Activated CD4-positive, alpha-beta T cell treated with anti-CD3 and anti-CD28 coated beads, Interleukin-2, amount 50 U/mL, for 1 hour (primary cell): Measurements from ENCODE around the gene AAGAB.
"Not testable (repeated sequence)": the region's sequence is repeated elsewhere in the genome, so short reads cannot be mapped to it uniquely, and the experiment has no call there.

Source experiments
- DNase-seq: peaks from one replicate; pipeline ENCODE4 v3.0.0-alpha.2; 2020

Gene AAGAB, protein sequence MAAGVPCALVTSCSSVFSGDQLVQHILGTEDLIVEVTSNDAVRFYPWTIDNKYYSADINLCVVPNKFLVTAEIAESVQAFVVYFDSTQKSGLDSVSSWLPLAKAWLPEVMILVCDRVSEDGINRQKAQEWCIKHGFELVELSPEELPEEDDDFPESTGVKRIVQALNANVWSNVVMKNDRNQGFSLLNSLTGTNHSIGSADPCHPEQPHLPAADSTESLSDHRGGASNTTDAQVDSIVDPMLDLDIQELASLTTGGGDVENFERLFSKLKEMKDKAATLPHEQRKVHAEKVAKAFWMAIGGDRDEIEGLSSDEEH

DNA sequence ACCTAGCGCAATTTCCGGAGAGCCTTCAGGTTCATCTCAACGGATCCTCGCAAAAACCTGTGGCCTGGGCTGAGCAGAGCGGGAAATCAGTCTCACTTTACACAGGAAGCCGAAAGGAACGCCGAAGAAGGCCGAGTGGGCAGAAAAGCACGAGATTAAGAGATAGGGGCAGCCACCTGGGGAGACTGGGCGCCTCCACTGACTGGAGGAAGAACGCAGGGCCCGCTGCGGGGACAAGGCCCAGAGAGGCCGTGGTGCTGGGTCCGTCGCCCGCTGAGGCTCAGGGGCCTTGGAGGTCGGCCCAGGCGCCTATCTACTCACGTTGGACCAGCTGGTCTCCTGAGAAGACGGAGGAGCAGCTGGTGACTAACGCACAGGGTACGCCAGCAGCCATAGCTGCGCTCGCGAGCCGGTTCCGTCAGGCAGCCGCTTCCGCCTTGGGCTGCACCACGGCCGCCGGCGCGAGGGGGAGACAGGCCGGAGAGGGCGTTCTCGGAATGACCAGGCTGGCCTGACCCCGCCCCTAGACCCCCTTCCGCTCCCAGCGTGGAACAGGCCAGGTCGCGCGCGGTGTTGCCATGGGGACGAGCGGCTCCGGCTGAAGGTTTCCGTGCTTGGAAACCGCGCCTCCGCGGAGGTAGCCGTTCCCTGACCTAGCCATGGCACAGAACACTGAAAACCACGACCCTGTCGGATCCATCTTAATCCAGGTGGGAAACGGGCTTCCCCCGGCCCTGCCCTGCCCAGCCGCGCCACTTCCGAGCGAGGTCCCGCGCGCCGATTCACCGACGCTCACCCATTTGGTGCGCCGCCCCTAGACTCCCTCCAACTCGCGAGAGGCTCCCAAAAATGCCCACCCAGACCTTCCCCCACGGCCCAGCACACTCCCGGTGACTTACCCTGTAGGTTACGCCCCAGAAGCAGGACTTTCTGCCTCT is at the start of gene AAGAB, which contains the start of gene IQCH:
Gene AAGAB, minus strand, starts transcription at position 424 of the 938 bp plus-strand sequence. Its CDS starts 30 bp downstream, at position 394.
Gene IQCH, plus strand, starts transcription at position 549 of the 938 bp plus-strand sequence. Its CDS starts 111 bp downstream, at position 660.
- DNase-seq = peak; percentile 95

DNA sequence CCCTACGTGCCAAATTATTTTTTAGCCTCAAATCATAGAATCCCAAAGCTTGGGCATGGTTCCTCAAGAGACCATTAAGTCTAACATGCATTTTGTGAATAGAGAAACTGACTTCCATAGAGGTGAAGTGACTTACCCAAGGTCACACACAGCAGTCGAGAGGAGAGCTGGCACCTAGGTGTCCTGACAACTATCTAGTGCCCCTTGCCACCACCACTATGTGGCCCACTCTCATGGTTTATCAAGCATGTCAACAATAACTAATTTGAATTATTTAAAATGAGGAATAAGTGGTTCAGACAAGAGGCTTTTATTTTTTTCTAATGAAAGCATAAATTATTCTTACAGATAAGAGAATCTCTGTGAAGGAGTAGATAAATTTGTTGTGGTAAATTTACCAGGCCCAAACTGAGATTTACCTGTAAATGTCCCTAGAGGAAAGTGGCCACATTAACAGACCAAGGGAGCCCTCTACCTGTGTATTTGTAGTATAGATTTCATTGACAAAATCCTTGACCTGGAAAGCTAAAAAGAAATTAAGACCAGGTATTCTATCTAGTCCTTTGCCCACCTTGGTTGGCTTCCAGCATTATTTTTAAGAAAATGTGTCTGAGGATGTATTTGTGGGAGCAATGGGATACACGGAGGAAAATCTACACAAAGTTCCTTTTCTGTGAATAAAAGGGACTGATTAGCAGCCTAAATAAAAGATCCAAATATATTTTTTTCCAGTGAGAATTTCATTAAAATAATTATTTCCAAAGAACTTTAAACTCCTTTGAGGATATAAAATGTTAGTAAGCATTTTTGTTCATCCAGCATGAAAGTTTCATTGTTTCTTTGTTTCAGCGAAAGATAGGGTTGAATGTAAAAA is 49.3 kb upstream of the AAGAB start:
- DNase-seq = peak; percentile 1

DNA sequence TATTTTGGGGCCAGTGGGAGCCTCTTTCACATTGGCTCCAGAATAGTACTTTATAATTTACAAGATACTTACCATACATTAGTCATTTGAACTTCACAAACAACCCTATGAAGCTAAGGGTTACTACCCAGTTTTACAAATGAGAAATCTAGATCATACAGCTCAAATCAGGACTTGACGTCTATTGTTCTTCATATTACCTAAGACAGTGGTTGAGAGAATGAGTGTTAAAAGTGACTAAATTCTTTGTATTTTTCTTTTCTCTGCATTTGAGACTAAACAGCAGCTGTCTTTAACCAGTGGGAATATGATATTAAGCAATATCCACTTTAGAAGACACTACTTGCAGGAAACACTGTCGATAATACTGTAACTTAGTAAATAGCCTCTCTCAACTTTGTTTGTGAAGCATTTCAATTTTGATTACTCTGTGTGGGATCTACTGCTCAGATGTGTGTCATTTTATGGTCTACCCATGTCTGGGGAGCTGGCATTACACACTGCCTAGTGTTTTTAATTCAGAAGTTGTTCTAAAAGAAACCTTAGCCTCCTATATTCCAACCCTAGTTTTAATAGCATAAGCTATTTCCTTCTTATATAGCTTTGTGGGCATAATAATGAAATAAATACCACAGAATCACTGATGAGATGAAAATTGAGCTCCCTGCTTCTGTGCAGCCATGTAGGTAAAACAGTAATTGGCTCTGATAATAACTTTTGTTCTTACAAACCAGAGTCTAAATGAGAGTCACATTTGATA is 46.0 kb upstream of the AAGAB start:
- DNase-seq = no peak

DNA sequence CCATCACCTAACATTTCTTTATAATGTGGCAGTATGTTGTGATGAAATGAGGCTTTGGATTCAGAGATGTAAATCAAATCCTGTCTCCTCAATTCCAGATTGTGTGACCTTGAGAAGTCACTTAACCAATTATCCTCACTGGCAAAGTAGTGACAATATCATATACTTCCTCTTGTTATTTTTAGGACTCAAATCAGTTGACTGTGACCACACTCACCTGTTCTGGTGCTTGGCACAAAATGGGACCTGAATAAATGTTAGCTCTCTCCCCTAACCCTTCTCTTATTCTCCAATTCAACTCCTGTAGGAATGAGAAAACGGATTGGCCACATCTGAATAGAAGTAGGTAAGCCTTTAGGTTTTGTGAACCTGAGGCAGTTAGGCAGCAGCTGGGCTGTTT is 42.2 kb upstream of the AAGAB start:
- no peak for DNase-seq

DNA sequence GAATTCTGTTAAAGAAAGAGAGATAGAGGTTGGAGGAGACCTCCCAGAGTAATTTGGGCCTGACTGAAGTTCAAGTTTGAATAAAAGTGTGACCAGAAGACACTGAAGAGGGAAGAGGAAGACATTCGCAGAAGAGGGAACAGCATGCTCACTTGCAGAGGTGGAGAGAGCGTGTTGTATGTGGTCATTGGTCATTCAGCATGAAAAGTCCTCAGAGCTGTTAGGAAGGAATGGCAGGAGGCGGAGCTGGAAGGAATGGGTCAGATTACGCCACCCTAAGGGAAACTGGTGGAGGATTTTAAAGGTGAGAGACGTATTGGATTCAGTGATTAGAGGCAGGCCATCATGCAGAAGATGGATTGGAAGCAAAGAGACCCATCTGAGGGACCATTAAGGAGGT is 41.7 kb upstream of the AAGAB start:
- no peak for DNase-seq

DNA sequence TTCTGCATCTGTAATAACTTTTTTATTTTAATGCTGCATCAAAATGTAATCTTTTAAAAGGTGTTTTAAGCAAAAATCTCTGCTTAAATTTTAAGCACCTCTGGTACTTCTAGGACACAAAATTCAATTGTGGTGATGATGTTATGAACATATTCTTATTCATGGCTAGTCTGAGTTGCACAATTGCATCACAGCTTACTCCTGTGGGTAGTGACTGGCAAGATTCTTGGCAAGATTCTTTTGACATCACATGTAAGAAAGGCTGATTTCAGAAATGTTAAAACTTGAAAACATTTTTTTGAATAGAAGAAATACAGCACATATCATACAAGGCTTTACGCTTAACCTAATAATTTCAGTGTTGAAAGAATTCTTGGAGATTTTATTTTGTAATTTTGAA is 35.9 kb upstream of the AAGAB start:
- DNase-seq = no peak

DNA sequence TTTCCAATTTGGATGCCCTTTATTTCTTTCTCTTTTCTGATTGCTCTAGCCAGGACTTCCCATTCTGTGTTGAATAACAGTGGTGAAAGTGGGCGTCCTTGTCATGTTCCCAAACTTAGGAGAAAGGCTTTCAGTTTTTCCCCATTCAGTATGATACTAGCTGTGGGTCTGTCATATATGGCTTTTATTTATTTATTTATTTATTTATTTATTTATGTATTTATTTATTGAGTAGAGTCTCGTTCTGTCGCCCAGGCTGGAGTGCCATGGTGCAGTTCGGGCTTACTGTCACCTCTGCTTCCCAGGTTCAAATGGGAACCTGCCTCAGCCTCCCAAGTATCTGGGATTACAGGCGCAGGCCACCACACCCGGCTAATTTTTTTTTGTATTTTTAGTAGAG is 31.9 kb upstream of the AAGAB start:
- DNase-seq = not testable (repeated sequence)

DNA sequence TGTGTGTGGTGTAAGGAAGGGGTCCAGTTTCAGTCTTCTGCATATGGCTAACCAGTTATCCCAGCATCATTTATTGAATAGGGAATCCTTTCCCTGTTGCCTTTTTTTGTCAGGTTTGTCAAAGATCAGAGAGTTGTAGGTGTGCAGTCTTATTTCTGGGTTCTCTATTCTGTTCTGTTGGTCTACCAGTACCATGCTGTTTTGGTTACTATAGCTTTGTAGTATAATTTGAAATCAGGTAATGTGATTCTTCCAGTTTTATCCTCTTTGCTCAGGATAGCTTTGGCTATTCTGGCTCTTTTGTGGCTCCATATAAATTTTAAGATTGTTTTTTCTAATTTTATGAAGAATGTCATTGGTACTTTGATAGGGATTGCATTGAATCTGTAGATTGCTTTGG is 31.2 kb upstream of the AAGAB start:
- not testable (repeated sequence) for DNase-seq

DNA sequence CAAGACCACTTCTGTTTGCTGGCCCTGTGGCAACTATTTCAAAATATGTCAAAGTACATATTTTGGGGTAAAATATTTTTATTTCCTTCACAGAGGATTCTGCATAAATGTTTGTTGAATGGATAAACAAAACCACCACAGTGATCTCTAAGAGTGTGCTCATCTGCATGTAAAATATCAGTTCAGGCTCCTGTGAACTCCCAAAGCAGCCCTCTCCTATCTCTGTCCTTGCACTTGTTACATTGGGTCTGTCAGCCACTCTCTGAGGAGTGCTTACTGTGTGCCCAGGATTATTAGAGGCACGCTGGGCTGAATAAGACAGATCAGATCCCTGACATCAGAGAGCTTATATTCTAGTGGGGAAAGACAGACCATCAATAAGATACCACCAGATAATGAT is 27.3 kb upstream of the AAGAB start:
- no peak for DNase-seq

DNA sequence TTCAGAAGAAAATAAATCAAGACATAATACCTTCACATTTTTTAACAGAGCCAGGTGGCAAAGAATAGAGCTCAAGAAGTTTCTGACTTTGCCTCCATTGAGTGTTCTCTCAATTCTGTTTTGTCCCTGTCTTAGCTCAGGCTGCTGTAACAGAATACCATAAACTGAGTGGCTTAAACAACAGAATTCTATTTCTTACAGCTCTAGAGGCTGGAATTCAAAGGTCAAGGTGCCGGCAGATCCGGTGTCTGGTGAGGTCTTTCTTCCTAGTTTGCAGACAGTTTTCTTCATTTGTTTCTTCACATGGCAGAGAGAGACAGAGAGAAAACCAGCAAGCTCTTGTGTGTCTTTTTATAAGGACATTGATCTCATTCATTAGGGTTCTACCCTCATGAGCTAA is 25.8 kb upstream of the AAGAB start:
- DNase-seq = no peak

DNA sequence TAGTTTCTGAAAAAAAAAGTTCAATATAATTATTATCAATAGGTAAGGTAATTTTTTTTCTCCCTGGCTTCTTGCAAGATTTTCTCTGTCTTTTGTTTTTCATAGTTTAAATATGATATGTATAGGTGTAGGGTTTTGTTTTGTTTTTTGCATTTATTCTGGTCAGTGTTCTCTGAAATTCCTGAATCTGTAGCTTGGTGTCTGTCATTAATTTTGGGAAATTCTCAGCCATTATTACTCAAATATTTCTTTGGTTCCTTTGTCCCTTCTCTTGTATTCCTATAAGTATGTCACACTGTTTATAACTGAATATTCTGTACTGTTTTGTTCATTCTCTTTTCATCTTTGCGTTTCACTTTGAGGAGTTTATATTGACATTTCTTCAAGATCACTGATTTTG is 22.2 kb upstream of the AAGAB start:
- no peak for DNase-seq

DNA sequence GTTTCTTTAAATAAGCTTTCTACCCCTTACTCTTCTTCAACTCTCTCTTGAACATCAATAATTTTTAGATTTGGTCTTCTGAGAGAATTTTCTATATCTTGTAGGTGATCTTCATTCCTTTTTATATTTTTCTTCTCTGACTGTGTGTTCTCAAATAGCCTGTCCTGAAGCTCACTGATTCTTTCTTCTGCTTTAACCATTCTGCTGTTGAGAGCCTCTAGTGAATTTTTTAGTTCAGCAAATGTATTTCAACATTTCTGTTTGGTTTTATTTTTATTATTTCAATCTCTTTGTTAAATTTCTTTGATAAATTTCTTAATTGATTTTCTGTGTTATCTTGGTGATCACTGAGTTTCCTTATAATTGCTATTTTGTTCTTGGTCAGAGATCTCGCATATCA is 19.8 kb upstream of the AAGAB start:
- DNase-seq = no peak

DNA sequence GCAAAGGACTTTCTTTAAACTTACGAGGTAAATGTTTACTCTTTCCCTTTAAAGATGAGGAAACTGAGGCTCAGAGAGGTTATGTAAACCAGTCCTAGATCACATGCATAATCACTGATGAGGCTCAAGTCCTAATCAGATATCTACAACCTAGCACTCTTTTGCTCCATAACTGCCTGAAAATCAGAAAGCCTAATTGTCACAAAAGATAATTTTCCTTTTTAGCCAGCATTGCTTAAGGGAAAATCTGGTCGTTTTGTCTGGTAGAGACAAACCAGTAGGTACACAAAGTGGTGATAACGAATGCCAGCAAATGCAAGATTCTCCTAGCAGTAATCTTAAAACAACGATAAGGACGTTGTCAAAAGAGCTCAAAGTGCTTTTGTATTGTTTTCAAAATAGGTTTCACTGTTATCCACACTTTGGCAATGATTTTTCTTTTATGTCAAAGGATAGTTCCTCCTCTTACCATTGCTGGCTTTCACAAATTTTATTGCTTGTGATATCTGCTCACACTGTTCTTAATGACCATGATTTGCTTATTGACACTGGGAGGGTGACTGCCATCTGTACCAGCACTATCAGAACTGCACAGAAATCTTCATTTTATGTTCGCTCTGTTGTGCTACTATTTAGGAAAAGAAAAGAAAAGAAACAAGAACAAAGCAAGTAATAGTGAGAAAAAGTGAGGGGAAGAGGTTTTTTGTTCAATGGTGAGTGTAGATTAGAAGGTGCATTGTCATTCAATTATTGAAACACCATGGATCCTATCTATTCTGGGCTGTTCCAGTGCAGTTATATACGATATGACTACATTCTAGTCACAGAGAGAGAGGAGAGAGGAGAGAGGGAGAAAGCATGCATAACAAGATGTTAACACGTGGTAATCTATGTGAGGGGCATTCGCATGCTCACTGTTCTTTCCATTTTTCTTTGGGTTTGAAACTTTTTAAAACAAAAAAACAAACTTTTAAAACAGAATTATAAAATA is 13.8 kb upstream of the AAGAB start:
- DNase-seq = no peak

DNA sequence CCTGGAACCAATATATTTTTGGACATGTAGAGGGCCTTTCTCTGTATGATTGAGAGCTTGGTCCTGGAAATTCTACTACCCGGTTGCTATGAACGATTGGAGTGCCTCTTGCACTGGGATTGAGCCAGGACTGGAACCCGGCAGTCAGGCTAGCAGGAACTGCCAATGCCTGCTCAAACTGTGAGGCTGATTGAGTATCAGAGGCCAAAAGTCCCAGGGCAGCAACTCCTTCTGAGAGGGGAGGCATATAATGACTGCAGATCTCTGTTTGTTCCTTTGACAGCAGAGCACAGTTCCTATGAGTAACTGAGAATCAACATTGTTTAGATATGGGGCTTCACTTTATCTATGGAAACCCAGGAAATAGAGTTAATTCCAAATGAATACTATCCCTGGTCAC is 13.0 kb upstream of the AAGAB start:
- DNase-seq = no peak

DNA sequence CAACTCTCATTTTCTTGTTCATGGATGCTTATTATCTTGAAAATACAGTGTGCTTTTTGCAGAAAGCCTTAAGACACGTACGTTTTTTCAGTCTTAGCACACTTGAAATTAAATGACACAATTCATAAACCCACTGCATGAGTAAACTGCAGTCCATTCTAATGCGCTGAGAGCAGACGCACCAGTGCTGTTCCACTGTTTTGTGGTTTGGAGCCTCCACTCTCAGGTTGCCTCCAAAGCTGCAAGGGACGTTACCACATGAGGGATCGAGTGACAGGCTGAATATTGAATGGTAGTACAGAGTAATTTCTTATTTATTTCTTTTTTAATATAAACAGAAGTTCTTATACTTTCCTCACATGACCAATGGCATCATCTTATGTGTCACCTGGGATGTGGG is 12.4 kb upstream of the AAGAB start:
- no peak for DNase-seq

DNA sequence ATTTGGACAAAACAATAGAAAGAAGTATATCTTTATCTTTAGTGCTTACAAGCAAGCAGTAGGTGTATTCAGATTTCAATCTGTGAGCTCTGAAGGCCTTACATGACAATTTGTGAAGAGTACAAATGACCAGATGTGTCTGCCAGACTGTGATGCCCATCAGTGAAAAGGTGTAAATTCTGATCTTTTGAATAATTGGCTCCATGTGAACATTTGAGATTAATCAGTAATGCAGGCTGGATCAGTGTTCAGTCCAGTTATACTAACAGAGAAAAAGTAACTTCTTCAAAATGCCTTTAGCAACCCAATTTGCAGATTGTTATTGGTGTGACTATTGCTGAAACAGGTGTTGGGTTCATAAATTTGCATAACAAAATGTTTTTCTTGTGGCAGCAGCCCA is 5.3 kb upstream of the AAGAB start:
- DNase-seq = no peak

DNA sequence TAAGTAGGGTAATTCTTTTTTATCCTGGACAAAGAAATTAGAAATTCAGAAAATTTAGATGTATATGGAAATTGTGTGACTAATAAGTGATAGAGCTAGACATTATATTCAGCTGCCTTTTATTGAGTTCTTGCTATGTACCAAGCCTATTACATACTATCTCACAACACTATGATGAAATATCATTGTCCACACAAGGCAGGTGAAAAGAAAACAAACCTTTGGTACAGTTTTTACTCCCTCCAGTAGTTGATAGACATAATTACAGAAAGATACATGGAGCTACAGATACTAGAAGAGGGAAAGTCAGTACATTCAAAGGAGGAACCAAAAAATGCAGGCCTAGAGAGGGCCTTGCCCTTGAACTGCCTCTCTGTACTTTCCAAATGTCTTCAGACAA is 4.9 kb upstream of the AAGAB start:
- DNase-seq = no peak

DNA sequence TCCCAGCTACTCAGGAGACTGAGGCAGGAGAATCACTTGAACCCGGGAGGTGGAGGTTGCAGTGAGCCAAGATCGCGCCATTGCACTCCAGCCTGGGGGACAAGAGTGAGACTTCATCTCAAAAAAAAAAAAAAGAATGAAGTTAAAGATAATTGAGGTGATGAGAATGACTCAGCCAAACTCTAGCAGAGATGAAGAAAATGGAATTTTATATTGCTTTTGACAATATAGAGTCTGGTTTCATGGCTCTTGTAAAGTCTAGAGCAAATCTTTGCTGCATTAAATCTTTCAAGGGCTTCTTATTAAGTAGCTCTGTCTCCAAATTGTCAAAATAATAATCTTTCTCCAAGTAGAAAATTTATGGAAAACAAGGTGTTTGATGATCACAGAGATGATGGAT is 4.0 kb upstream of the AAGAB start:
- not testable (repeated sequence) for DNase-seq

DNA sequence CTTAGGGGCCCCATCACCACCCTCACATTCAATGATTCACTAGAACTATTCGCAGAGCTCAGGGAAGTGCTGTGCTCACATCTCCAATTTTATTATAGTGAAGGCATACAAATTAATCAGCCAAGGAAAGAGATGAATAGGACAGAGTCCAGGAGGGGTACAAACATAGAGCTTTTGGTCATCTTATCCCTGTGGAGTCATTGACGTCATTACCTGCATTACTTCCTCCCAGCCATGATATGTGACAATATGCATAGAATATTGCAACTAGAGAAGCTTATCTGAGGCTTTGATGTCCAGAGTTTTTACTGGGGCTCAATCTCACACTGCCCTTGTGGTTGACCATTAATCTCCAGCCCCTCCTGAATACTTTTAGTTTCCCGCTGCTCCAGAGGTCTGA is 1.6 kb upstream of the AAGAB start:
- DNase-seq = no peak

DNA sequence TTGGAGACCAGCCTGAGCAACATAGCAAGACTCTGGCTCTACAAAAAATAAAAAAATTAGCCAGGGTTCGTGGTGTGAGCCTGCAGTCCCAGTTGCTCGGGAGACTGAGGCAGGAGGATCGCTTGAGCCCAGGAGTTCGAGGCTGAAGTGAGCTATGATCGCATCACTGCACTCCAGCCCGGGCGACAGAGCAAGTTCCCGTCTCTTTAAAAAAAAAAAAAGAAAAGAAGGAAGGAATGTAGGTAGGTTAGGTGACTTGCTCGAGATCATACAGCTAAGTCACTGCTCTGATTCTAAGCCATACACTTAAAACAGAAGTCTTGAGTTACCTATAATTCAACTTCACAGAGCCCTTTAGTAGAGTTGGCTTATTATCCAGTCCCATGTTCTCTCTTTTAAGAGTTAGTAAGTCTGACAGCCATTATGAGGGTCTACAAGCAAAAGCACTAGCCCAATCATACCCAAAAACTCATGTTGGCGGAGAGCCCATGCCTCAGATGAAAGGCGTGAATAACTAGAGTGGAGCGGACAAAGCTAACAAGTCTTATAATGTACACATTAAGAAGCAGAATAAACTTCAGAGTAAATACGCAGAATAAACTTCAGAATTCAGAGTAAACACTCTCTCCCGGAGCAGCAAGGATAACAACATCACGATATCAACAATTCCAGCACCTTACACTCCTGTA is 768 bp downstream of the AAGAB start:
- no peak for DNase-seq
